Trophoblast cell (in vitro differentiated cells and primary cell): ENCODE results near the gene UPK1B.

Experiments
- DNase-seq, 2 donors: peaks; one replicate each; pipeline ENCODE4 v3.0.0-alpha.2; 2016
- H2AFZ ChIP-seq: 2 replicates; pipeline ENCODE4 v1.6.1; 2013; ENCODE audit warnings: low read length, moderate library complexity, mild to moderate bottlenecking; ENCODE audit not compliant: insufficient read depth, poor library complexity
- H2AK5ac ChIP-seq: 2 replicates; pipeline ENCODE4 v1.6.1; 2013; ENCODE audit warnings: mild to moderate bottlenecking, low read length
- H2BK120ac ChIP-seq: 2 replicates; pipeline ENCODE4 v1.6.1; 2013; ENCODE audit warnings: low read length, mild to moderate bottlenecking, moderate library complexity; ENCODE audit not compliant: insufficient read depth, poor library complexity
- H2BK12ac ChIP-seq: 2 replicates; pipeline ENCODE4 v1.6.1; 2013; ENCODE audit warnings: mild to moderate bottlenecking, low read length, moderate library complexity
- H2BK5ac ChIP-seq: 2 replicates; pipeline ENCODE4 v1.6.1; 2013; ENCODE audit warnings: low read length, low read depth, moderate library complexity, mild to moderate bottlenecking; ENCODE audit not compliant: poor library complexity
- H3K14ac ChIP-seq: 2 replicates; pipeline ENCODE4 v1.6.1; 2013; ENCODE audit warnings: mild to moderate bottlenecking, low read length
- H3K18ac ChIP-seq: 2 replicates; pipeline ENCODE4 v1.6.1; 2013; ENCODE audit warnings: mild to moderate bottlenecking, low read length
- H3K23ac ChIP-seq: 2 replicates; pipeline ENCODE4 v1.6.1; 2013; ENCODE audit warnings: low read length
- H3K27ac ChIP-seq: 2 replicates; pipeline ENCODE4 v1.5.1; 2013; ENCODE audit warnings: low read depth, mild to moderate bottlenecking, inconsistent platforms, low read length, moderate library complexity
- H3K27me3 ChIP-seq: 2 replicates; pipeline ENCODE4 v1.6.1; 2013; ENCODE audit warnings: inconsistent platforms, mild to moderate bottlenecking, low read length, moderate library complexity; ENCODE audit not compliant: insufficient read depth
- H3K36me3 ChIP-seq, 2 experiments: 1 replicate in 1 of 2; 2 replicates in 1 of 2; pipeline ENCODE4 v1.6.1; 2013; ENCODE audit warnings: low read length in 2 of 2, mild to moderate bottlenecking in 2 of 2, moderate library complexity in 1 of 2; ENCODE audit not compliant: insufficient read depth in 2 of 2, control insufficient read depth in 1 of 2
- H3K4ac ChIP-seq: 2 replicates; pipeline ENCODE4 v1.6.1; 2013; ENCODE audit warnings: low read depth, mild to moderate bottlenecking, low read length, moderate library complexity
- H3K4me1 ChIP-seq, 2 experiments: 1 replicate in 1 of 2; 2 replicates in 1 of 2; pipeline ENCODE4 v1.6.1; 2013; ENCODE audit warnings: low read length in 2 of 2, mild to moderate bottlenecking in 2 of 2, moderate library complexity in 1 of 2; ENCODE audit not compliant: insufficient read depth in 2 of 2, control insufficient read depth in 1 of 2
- H3K4me2 ChIP-seq: 2 replicates; pipeline ENCODE4 v1.6.1; 2013; ENCODE audit warnings: inconsistent platforms, mild to moderate bottlenecking, low read length, moderate library complexity
- H3K4me3 ChIP-seq: 2 replicates; pipeline ENCODE4 v1.5.1; 2013; ENCODE audit warnings: mild to moderate bottlenecking, low read depth, low read length, inconsistent platforms
- H3K79me1 ChIP-seq: one replicate; pipeline ENCODE4 v1.6.1; 2013; ENCODE audit warnings: low read length
- H3K79me2 ChIP-seq: 2 replicates; pipeline ENCODE4 v1.6.1; 2013; ENCODE audit warnings: low read length, mild to moderate bottlenecking; ENCODE audit not compliant: control insufficient read depth, insufficient read depth, poor library complexity
- H3K9ac ChIP-seq: 2 replicates; pipeline ENCODE4 v1.6.1; 2013; ENCODE audit warnings: mild to moderate bottlenecking, low read length
- H3K9me3 ChIP-seq: 2 replicates; pipeline ENCODE4 v1.6.1; 2013; ENCODE audit warnings: low read depth, mild to moderate bottlenecking, control low read depth, inconsistent platforms, low read length; ENCODE audit not compliant: insufficient read depth
- H4K12ac ChIP-seq: 2 replicates; pipeline ENCODE4 v1.6.1; 2013; ENCODE audit warnings: low read depth, mild to moderate bottlenecking, low read length, moderate library complexity
- H4K8ac ChIP-seq: 2 replicates; pipeline ENCODE4 v1.6.1; 2013; ENCODE audit warnings: low read depth, mild to moderate bottlenecking, low read length, moderate library complexity
- H4K91ac ChIP-seq: one replicate; pipeline ENCODE4 v1.6.1; 2013; ENCODE audit warnings: low read depth, mild to moderate bottlenecking, low read length, moderate library complexity
- WGBS: extraction: QIAGEN DNeasy Blood & Tissue Kit; methylation state at CpG from one replicate; pipeline ENCODE4 v1.1.7; 2013; ENCODE audit warnings: missing lambda C conversion rate; ENCODE audit not compliant: insufficient read length, insufficient coverage; ENCODE audit errors: extremely low coverage; 5-methylcytosine and 5-hydroxymethylcytosine counted together

Gene UPK1B

GRCh38 chr3:119230745-119231144 is 57.3 kb downstream of the UPK1B start:
- Histone ChIP-seq H3K9ac (no peak overlapping the region), H2AFZ (no peak overlapping the region), H3K4me1 (no peaks in the 10 kb centered on the region), H3K4me2 (no peak overlapping the region), H3K79me1 (no peaks in the 10 kb centered on the region), H3K9me3 (no peaks in the 10 kb centered on the region), H3K27ac (no peak overlapping the region), H3K14ac (no peak overlapping the region), H3K27me3 (no peaks in the 10 kb centered on the region), H3K36me3 (peaks cover 14 to 38% of the 10 kb centered on the region in 2 experiments), H4K8ac (no peak overlapping the region), H2BK12ac (no peak overlapping the region), H3K18ac (no peak overlapping the region), H3K23ac (no peak overlapping the region), H2AK5ac (no peak overlapping the region), H4K91ac (no peak overlapping the region), H2BK120ac (no peak overlapping the region), H3K4ac (no peak overlapping the region), H4K12ac (no peak overlapping the region), H2BK5ac (no peak overlapping the region), H3K79me2 (no peaks in the 10 kb centered on the region), H3K4me3 (no peak overlapping the region)
- DNase-seq: no peak

GRCh38 chr3:119234610-119235009 is 61.2 kb downstream of the UPK1B start:
- Histone ChIP-seq H2BK12ac (no peak overlapping the region), H4K8ac (no peak overlapping the region), H3K4ac (no peak overlapping the region), H4K12ac (no peak overlapping the region), H3K23ac (no peak overlapping the region), H3K18ac (no peak overlapping the region), H3K9ac (no peak overlapping the region), H3K27ac (no peak overlapping the region), H2AK5ac (no peak overlapping the region), H3K14ac (no peak overlapping the region), H3K79me1 (no peaks in the 10 kb centered on the region), H3K36me3 (peaks cover 9 to 14% of the 10 kb centered on the region in 2 experiments), H3K4me2 (no peak overlapping the region), H4K91ac (no peak overlapping the region), H3K79me2 (peaks cover 2% of the 10 kb centered on the region), H3K4me1 (peaks cover 0 to 3% of the 10 kb centered on the region in 2 experiments), H3K9me3 (no peaks in the 10 kb centered on the region), H2BK5ac (no peak overlapping the region), H2BK120ac (no peak overlapping the region), H3K27me3 (no peaks in the 10 kb centered on the region), H3K4me3 (no peak overlapping the region), H2AFZ (no peak overlapping the region)
- DNase-seq: no peak
- WGBS: no CpG with 5 or more reads among the region's 1 CpG

GRCh38 chr3:119235151-119235550 is 61.8 kb downstream of the UPK1B start:
- Histone ChIP-seq H3K27me3 (no peaks in the 10 kb centered on the region), H3K14ac (no peak overlapping the region), H3K4me3 (no peak overlapping the region), H3K9me3 (no peaks in the 10 kb centered on the region), H3K4ac (no peak overlapping the region), H2BK5ac (no peak overlapping the region), H4K8ac (no peak overlapping the region), H4K91ac (no peak overlapping the region), H3K79me2 (peaks cover 4% of the 10 kb centered on the region), H3K18ac (no peak overlapping the region), H3K4me2 (no peak overlapping the region), H3K9ac (no peak overlapping the region), H2AFZ (no peak overlapping the region), H3K23ac (no peak overlapping the region), H2BK12ac (no peak overlapping the region), H3K36me3 (peaks cover 9 to 10% of the 10 kb centered on the region in 2 experiments), H3K4me1 (peaks cover 0 to 4% of the 10 kb centered on the region in 2 experiments), H3K79me1 (peaks cover 2% of the 10 kb centered on the region), H4K12ac (no peak overlapping the region), H2AK5ac (no peak overlapping the region), H3K27ac (no peak overlapping the region), H2BK120ac (no peak overlapping the region)
- no CpG with 5 or more reads among the region's 1 CpG for WGBS
- peak; percentile 35 to 60 for DNase-seq

GRCh38 chr3:119236756-119237155 is 63.4 kb downstream of the UPK1B start:
- H3K36me3 ChIP-seq: peaks cover 8 to 9% of the 10 kb centered on the region in 2 experiments
- H3K9ac ChIP-seq: no peak overlapping the region
- H3K23ac ChIP-seq: no peak overlapping the region
- H3K27me3 ChIP-seq: no peaks in the 10 kb centered on the region
- no peak overlapping the region for H3K4me3 ChIP-seq
- H2BK120ac ChIP-seq: no peak overlapping the region
- H3K4me2 ChIP-seq: no peak overlapping the region
- no peak overlapping the region for H3K14ac ChIP-seq
- no peak overlapping the region for H4K8ac ChIP-seq
- no peaks in the 10 kb centered on the region for H3K9me3 ChIP-seq
- H3K27ac ChIP-seq: no peak overlapping the region
- H2AFZ ChIP-seq: no peak overlapping the region
- no peak overlapping the region for H2BK5ac ChIP-seq
- no peak overlapping the region for H3K18ac ChIP-seq
- no peak overlapping the region for H4K91ac ChIP-seq
- H3K4me1 ChIP-seq: peaks cover 0 to 4% of the 10 kb centered on the region in 2 experiments
- peaks cover 10% of the 10 kb centered on the region for H3K79me2 ChIP-seq
- H4K12ac ChIP-seq: no peak overlapping the region
- H2AK5ac ChIP-seq: no peak overlapping the region
- DNase-seq: no peak
- H3K4ac ChIP-seq: peak overlapping the region; percentile 1
- H2BK12ac ChIP-seq: no peak overlapping the region
- peaks cover 8% of the 10 kb centered on the region for H3K79me1 ChIP-seq
- no CpG with 5 or more reads among the region's 7 CpGs for WGBS
